Activated T-cell treated with anti-CD3 and anti-CD28 coated beads for 48 hours (primary cell): ENCODE data around the gene E2F8.
A peak's percentile ranks its signal among the peaks of the same experiment; 100 is the strongest.
"Not testable (repeated sequence)": the region's sequence is repeated elsewhere in the genome, so short reads cannot be mapped to it uniquely, and the experiment has no call there.

Experiments used
- DNase-seq: peaks from one replicate; pipeline ENCODE4 v3.0.0-alpha.2; 2020; ENCODE audit warnings: low read depth

E2F8 gene

GRCh38 chr11:19240420-19241259 lies at the start of gene E2F8:
Gene E2F8 (minus strand): TSS chr11:19240945. CDS start chr11:19240121, 824 bp downstream.
- peak; percentile 91 for DNase-seq

GRCh38 chr11:19290356-19290755 lies 49.6 kb upstream of the E2F8 start:
- DNase-seq = no peak

GRCh38 chr11:19288256-19288655 lies 47.5 kb upstream of the E2F8 start:
- no peak for DNase-seq

GRCh38 chr11:19286411-19286810 lies 45.7 kb upstream of the E2F8 start:
- DNase-seq = no peak

GRCh38 chr11:19284881-19285280 lies 44.1 kb upstream of the E2F8 start:
- DNase-seq = no peak

GRCh38 chr11:19283991-19284390 lies 43.2 kb upstream of the E2F8 start:
- no peak for DNase-seq

- no peak for DNase-seq
Observed at GRCh38 chr11:19281555-19281954, 40.8 kb upstream of the E2F8 start.

GRCh38 chr11:19281041-19281440 lies 40.3 kb upstream of the E2F8 start:
- no peak for DNase-seq

GRCh38 chr11:19279451-19279850 lies 38.7 kb upstream of the E2F8 start:
- no peak for DNase-seq

GRCh38 chr11:19276859-19277808 lies 36.4 kb upstream of the E2F8 start:
- no peak for DNase-seq

- DNase-seq = no peak
Observed at GRCh38 chr11:19275496-19275895, 34.8 kb upstream of the E2F8 start.

GRCh38 chr11:19273219-19273618 lies 32.5 kb upstream of the E2F8 start:
- not testable (repeated sequence) for DNase-seq

GRCh38 chr11:19268909-19269308 lies 28.2 kb upstream of the E2F8 start:
- no peak for DNase-seq

GRCh38 chr11:19267567-19267966 lies 26.8 kb upstream of the E2F8 start:
- no peak for DNase-seq

GRCh38 chr11:19263333-19263732 lies 22.6 kb upstream of the E2F8 start:
- DNase-seq = no peak

- DNase-seq = peak; percentile 51
Observed at GRCh38 chr11:19259487-19260345, 19.0 kb upstream of the E2F8 start.

GRCh38 chr11:19258641-19259230 lies 18.0 kb upstream of the E2F8 start:
- no peak for DNase-seq

- not testable (repeated sequence) for DNase-seq
Observed at GRCh38 chr11:19254441-19254840, 13.7 kb upstream of the E2F8 start.

GRCh38 chr11:19253817-19254216 lies 13.1 kb upstream of the E2F8 start:
- DNase-seq = no peak

GRCh38 chr11:19253153-19253745 lies 12.5 kb upstream of the E2F8 start:
- DNase-seq = no peak
